Caco-2 (cell line): ENCODE data around the gene RNF145. TPM values are rescaled to one million over a fixed set of nuclear protein-coding genes. Genes with fewer than 3 reads are reported as not detected.

Experiments
- BruUV-seq: library from RNA; stranded (reverse); fragments of 400-500 nt; replicated peaks from 2 replicates; lab custom pipeline; 2021; lab: Mats Ljungman, UMichigan
- CTCF ChIA-PET: fragments of 300-600 bp; sonication (Branson Sonifier 250); formaldehyde crosslinking; loops from one replicate; lab custom pipeline; 2022; ENCODE audit warnings: antibody characterized with exemption; lab: Charles Lee
- POLR2A ChIA-PET: fragments of 300-600 bp; sonication (Branson Sonifier 250); formaldehyde crosslinking; loops from one replicate; lab custom pipeline; 2022; ENCODE audit warnings: antibody characterized with exemption; lab: Charles Lee
- DNase-seq, 2 experiments: peaks; one replicate each; pipeline versions ENCODE4 v3.0.0 to v3.0.0-alpha.2; 2020 to 2022
- H3K27me3 ChIP-seq: replicated peaks from 2 replicates; pipeline ENCODE4 v1.6.0; 2011; ENCODE audit warnings: low read length; ENCODE audit not compliant: control insufficient read depth, insufficient read depth
- H3K36me3 ChIP-seq: 2 replicates; pipeline ENCODE4 v1.5.1; 2011; ENCODE audit warnings: low read length; ENCODE audit not compliant: control insufficient read depth, insufficient read depth
- H3K4me1 ChIP-seq: fragments of 250-450 bp; sonication (Bioruptor Pico); 2 replicates; pipeline ENCODE4 v1.5.1; 2020; ENCODE audit warnings: mild to moderate bottlenecking
- H3K4me3 ChIP-seq: 2 replicates; pipeline ENCODE4 v1.5.1; 2011; ENCODE audit warnings: low read depth, mild to moderate bottlenecking, control low read depth, low read length
- H3K9me3 ChIP-seq: fragments of 250-450 bp; sonication (Bioruptor Pico); 2 replicates; pipeline ENCODE4 v1.5.1; 2020; ENCODE audit warnings: mild to moderate bottlenecking, moderate library complexity
- H3K27ac Mint-ChIP-seq: one replicate; pipeline ENCODE4 v1.8.0; 2022; ENCODE audit warnings: mixed read lengths; ENCODE audit not compliant: unreplicated experiment
- H3K27me3 Mint-ChIP-seq: one replicate; pipeline ENCODE4 v1.8.0; 2022; ENCODE audit warnings: mixed read lengths; ENCODE audit not compliant: insufficient read depth, unreplicated experiment
- H3K36me3 Mint-ChIP-seq: one replicate; pipeline ENCODE4 v1.8.0; 2022; ENCODE audit warnings: mild to moderate bottlenecking, mixed read lengths; ENCODE audit not compliant: insufficient read depth, unreplicated experiment
- H3K4me1 Mint-ChIP-seq: one replicate; pipeline ENCODE4 v1.8.0; 2022; ENCODE audit warnings: low read depth, mixed read lengths; ENCODE audit not compliant: unreplicated experiment
- H3K4me3 Mint-ChIP-seq: one replicate; pipeline ENCODE4 v1.8.0; 2022; ENCODE audit warnings: mild to moderate bottlenecking, moderate library complexity, mixed read lengths; ENCODE audit not compliant: unreplicated experiment
- H3K9me3 Mint-ChIP-seq: one replicate; pipeline ENCODE4 v1.8.0; 2022; ENCODE audit warnings: mixed read lengths; ENCODE audit not compliant: unreplicated experiment
- CTCF ChIP-seq, 2 experiments: fragments of 200-600 bp in 1 of 2; IDR thresholded peaks; 1 replicate in 1 of 2; 2 replicates in 1 of 2; pipeline versions ENCODE4 v1.5.1 to v1.8.0; 2011 to 2022; ENCODE audit warnings: antibody characterized with exemption in 1 of 2, control low read depth in 1 of 2, inconsistent platforms in 1 of 2, low read depth in 1 of 2, low read length in 1 of 2, mild to moderate bottlenecking in 1 of 2, moderate library complexity in 1 of 2; ENCODE audit not compliant: insufficient read depth in 1 of 2, severe bottlenecking in 1 of 2, unreplicated experiment in 1 of 2
- intact Hi-C: fragments of 100-400 bp; cut with micrococcal nuclease; formaldehyde crosslinking; loops from one replicate; pipeline ENCODE4 v1.10.0; 2022; ENCODE audit not compliant: unreplicated experiment
- total RNA-seq: library from RNA; stranded (reverse); gene quantifications from 2 replicates; pipeline ENCODE4 v1.2.3, GENCODE V29; 2022

RNF145 gene
- total RNA-seq, 1 experiment from 2014 or later, result 38.7 TPM

GRCh38 chr5:159212657-159213462 is 3.5 kb upstream of the RNF145 start:
- ChIA-PET POLR2A (no interaction called here), CTCF (no interaction called here)
- BruUV-seq, result no TSS peak

GRCh38 chr5:159211729-159212174 is 2.4 kb upstream of the RNF145 start:
- ChIA-PET CTCF (no interaction called here), POLR2A (interaction anchor here (0.6 kb wide), 1 partner anchor 189 kb away, joined by 5 read pairs; no protein-coding TSS in a partner anchor)
- TF ChIP-seq CTCF (IDR thresholded peaks at IDR 0.05; ENCODE audit: insufficient read depth in 1 of 2, low read depth in 1 of 2, low read length in 1 of 2, severe bottlenecking in 1 of 2, unreplicated experiment in 1 of 2), result no peak
- Histone ChIP-seq H3K4me3 (no peak overlapping the region), H3K4me1 (peaks cover 23% of the 10 kb centered on the region), H3K36me3 (no peaks in the 10 kb centered on the region; the same call in 1 of the 2 replicates), H3K9me3 (no peaks in the 10 kb centered on the region), H3K27me3 (no peaks in the 10 kb centered on the region)
- intact Hi-C loops, result no loop called here
- Mint-ChIP-seq H3K4me3 (no peak overlapping the region), H3K27me3 (peaks cover 3% of the 10 kb centered on the region), H3K4me1 (peaks cover 18% of the 10 kb centered on the region), H3K36me3 (peaks cover 15% of the 10 kb centered on the region), H3K9me3 (no peaks in the 10 kb centered on the region), H3K27ac (no peak overlapping the region)
- DNase-seq, result no peak
- no TSS peak for BruUV-seq

More at GRCh38 chr5:159212657-159213462, 3.5 kb upstream of the RNF145 start:
- H3K4me1 ChIP-seq, result peaks cover 19% of the 10 kb centered on the region
- Mint-ChIP-seq H3K27me3 (peaks cover 3% of the 10 kb centered on the region), H3K4me3 (no peak overlapping the region), H3K27ac (no peak overlapping the region), H3K36me3 (peaks cover 10% of the 10 kb centered on the region), H3K9me3 (no peaks in the 10 kb centered on the region), H3K4me1 (peaks cover 8% of the 10 kb centered on the region)
- no peaks in the 10 kb centered on the region; the same call in 1 of the 2 replicates for H3K36me3 ChIP-seq
- no peaks in the 10 kb centered on the region for H3K9me3 ChIP-seq
- no peaks in the 10 kb centered on the region for H3K27me3 ChIP-seq
- DNase-seq, result no peak
- no peak overlapping the region for H3K4me3 ChIP-seq
- TF ChIP-seq CTCF (IDR thresholded peaks at IDR 0.05; ENCODE audit: insufficient read depth in 1 of 2, low read depth in 1 of 2, low read length in 1 of 2, severe bottlenecking in 1 of 2, unreplicated experiment in 1 of 2), result no peak
- intact Hi-C loops, result no loop called here

GRCh38 chr5:159210846-159211245 is 1.5 kb upstream of the RNF145 start:
- CTCF ChIA-PET, result no interaction called here
- H3K36me3 Mint-ChIP-seq, result peaks cover 15% of the 10 kb centered on the region
- DNase-seq, result no peak
- Histone ChIP-seq H3K4me1 (peaks cover 23% of the 10 kb centered on the region), H3K9me3 (no peaks in the 10 kb centered on the region), H3K36me3 (no peaks in the 10 kb centered on the region; the same call in 1 of the 2 replicates), H3K27me3 (no peaks in the 10 kb centered on the region), H3K4me3 (no peak overlapping the region)
- POLR2A ChIA-PET, result no interaction called here
- no peak for TF ChIP-seq CTCF (IDR thresholded peaks at IDR 0.05; ENCODE audit: insufficient read depth in 1 of 2, low read depth in 1 of 2, low read length in 1 of 2, severe bottlenecking in 1 of 2, unreplicated experiment in 1 of 2)
- no TSS peak for BruUV-seq
- peaks cover 3% of the 10 kb centered on the region for H3K27me3 Mint-ChIP-seq
- H3K27ac Mint-ChIP-seq, result no peak overlapping the region
- intact Hi-C loops, result no loop called here
- H3K4me3 Mint-ChIP-seq, result peak overlapping the region; percentile 99
- no peaks in the 10 kb centered on the region for H3K9me3 Mint-ChIP-seq
- H3K4me1 Mint-ChIP-seq, result peaks cover 25% of the 10 kb centered on the region
